Thoracic aorta (tissue), 2 donors: ENCODE results near the gene TIMM8B. TPM values are rescaled to one million over a fixed set of nuclear protein-coding genes. Genes with fewer than 3 reads are reported as not detected.
A peak's percentile ranks its signal among the peaks of the same experiment; 100 is the strongest.
"Not testable (repeated sequence)": the region's sequence is repeated elsewhere in the genome, so short reads cannot be mapped to it uniquely, and the experiment has no call there.

Experiments
- ATAC-seq: fragments of 150-250 bp; one replicate; pipeline ENCODE4 v1.8.0; 2017; ENCODE audit warnings: low read depth; ENCODE audit not compliant: insufficient number of reproducible peaks, low FRiP score
- DNase-seq: peaks from one replicate; pipeline ENCODE4 v3.0.0-alpha.2; 2020; ENCODE audit warnings: low spot score
- H3K27ac ChIP-seq, 2 donors: fragments of 200-600 bp; sonication (generic); 1 replicate in 1 of 2; 2 replicates in 1 of 2; pipeline ENCODE4 v1.5.1; 2016; ENCODE audit warnings: mild to moderate bottlenecking in 2 of 2, moderate library complexity in 2 of 2
- H3K27me3 ChIP-seq: fragments of 200-600 bp; sonication (generic); replicated peaks from 2 replicates; pipeline ENCODE4 v1.6.0; 2016; ENCODE audit warnings: mild to moderate bottlenecking; ENCODE audit not compliant: insufficient read depth
- H3K36me3 ChIP-seq: fragments of 200-600 bp; sonication (generic); one replicate; pipeline ENCODE4 v1.5.1; 2016
- H3K4me1 ChIP-seq, 2 donors: fragments of 200-600 bp; sonication (generic); 1 replicate in 1 of 2; 2 replicates in 1 of 2; pipeline versions ENCODE4 v1.5.1 to v1.6.0; 2016; ENCODE audit warnings: low read depth in 2 of 2, mild to moderate bottlenecking in 1 of 2; ENCODE audit not compliant: control insufficient read depth in 1 of 2
- H3K4me3 ChIP-seq: fragments of 200-600 bp; sonication (generic); 2 replicates; pipeline ENCODE4 v1.5.1; 2016; ENCODE audit warnings: mild to moderate bottlenecking
- H3K9me3 ChIP-seq: fragments of 200-600 bp; sonication (generic); 2 replicates; pipeline ENCODE4 v1.5.1; 2016
- total RNA-seq, 2 donors: library from RNA; depleted of rRNA; stranded (reverse); fragments of >200 nt; gene quantifications; one replicate each; pipeline versions ENCODE4 v1.1.0 to v1.2.3, GENCODE V29; 2016
- TF ChIP-seq, protein P1 (sequence below): fragments of 200-600 bp; sonication (generic); IDR thresholded peaks from one replicate; pipeline ENCODE4 v1.5.1; 2019; ENCODE audit warnings: antibody characterized with exemption

TIMM8B gene
- total RNA-seq, 2 donors from 2014 or later: 16.0 to 23.8 TPM

DNA sequence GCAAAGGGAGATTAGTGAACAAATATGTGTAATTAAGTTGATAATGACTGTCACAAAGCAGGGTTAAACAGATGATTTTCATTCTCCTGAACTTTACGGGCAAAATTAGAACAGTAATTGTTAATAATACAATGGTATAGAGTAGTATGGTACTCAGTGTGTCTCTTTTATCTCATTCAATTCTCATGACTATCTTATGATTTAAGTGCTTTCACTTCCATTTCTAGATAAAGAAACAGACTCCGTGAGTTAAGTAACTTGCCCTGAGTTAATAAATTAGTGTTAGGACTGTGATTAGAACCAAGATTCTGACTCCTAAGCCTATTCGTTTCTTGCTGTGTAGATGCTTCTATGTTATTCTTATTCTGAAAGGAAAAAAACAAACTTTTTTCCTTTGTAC is 34.8 kb downstream of the TIMM8B start:
- H3K27ac ChIP-seq: no peak overlapping the region
- H3K36me3 ChIP-seq: peaks cover 24% of the 10 kb centered on the region
- peaks cover 9 to 11% of the 10 kb centered on the region in 2 donors for H3K4me1 ChIP-seq
- no peaks in the 10 kb centered on the region for H3K9me3 ChIP-seq
- TF ChIP-seq, protein P1, sequence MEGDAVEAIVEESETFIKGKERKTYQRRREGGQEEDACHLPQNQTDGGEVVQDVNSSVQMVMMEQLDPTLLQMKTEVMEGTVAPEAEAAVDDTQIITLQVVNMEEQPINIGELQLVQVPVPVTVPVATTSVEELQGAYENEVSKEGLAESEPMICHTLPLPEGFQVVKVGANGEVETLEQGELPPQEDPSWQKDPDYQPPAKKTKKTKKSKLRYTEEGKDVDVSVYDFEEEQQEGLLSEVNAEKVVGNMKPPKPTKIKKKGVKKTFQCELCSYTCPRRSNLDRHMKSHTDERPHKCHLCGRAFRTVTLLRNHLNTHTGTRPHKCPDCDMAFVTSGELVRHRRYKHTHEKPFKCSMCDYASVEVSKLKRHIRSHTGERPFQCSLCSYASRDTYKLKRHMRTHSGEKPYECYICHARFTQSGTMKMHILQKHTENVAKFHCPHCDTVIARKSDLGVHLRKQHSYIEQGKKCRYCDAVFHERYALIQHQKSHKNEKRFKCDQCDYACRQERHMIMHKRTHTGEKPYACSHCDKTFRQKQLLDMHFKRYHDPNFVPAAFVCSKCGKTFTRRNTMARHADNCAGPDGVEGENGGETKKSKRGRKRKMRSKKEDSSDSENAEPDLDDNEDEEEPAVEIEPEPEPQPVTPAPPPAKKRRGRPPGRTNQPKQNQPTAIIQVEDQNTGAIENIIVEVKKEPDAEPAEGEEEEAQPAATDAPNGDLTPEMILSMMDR: no peak
- ATAC-seq: no peak
- H3K4me3 ChIP-seq: no peak overlapping the region
- DNase-seq: no peak
- H3K27me3 ChIP-seq: no peaks in the 10 kb centered on the region

- no peak overlapping the region for H3K4me3 ChIP-seq
- no peaks in the 10 kb centered on the region for H3K9me3 ChIP-seq
- no peak overlapping the region for H3K27ac ChIP-seq
- peaks cover 9 to 11% of the 10 kb centered on the region in 2 donors for H3K4me1 ChIP-seq
- no peak for DNase-seq
- H3K27me3 ChIP-seq: no peaks in the 10 kb centered on the region
- TF ChIP-seq, protein P1: no peak
- H3K36me3 ChIP-seq: peaks cover 24% of the 10 kb centered on the region
- ATAC-seq: no peak
Measured at GRCh38 chr11:112050721-112051120, 35.8 kb downstream of the TIMM8B start.

GRCh38 chr11:112049777-112050176 is 36.8 kb downstream of the TIMM8B start:
- ATAC-seq: no peak
- H3K27ac ChIP-seq: no peak overlapping the region
- TF ChIP-seq, protein P1: no peak
- peaks cover 27% of the 10 kb centered on the region for H3K36me3 ChIP-seq
- H3K4me1 ChIP-seq: peaks cover 9 to 11% of the 10 kb centered on the region in 2 donors
- H3K27me3 ChIP-seq: no peaks in the 10 kb centered on the region
- H3K4me3 ChIP-seq: no peak overlapping the region
- no peaks in the 10 kb centered on the region for H3K9me3 ChIP-seq
- no peak for DNase-seq

- peaks cover 9 to 11% of the 10 kb centered on the region in 2 donors for H3K4me1 ChIP-seq
- not testable (repeated sequence) for DNase-seq, H3K27me3 ChIP-seq, H3K4me3 ChIP-seq, ATAC-seq, H3K9me3 ChIP-seq
- H3K36me3 ChIP-seq: peaks cover 24% of the 10 kb centered on the region
- H3K27ac ChIP-seq: peak overlapping the region in 1 of 2 donors; percentile 67
Measured at GRCh38 chr11:112048256-112048655, 38.3 kb downstream of the TIMM8B start.

- Histone ChIP-seq H3K36me3 (peaks cover 10% of the 10 kb centered on the region), H3K4me1 (peaks cover 9 to 11% of the 10 kb centered on the region in 2 donors)
- DNase-seq, ATAC-seq, H3K27ac ChIP-seq, H3K4me3 ChIP-seq, H3K27me3 ChIP-seq, H3K9me3 ChIP-seq: not testable (repeated sequence)
Measured at GRCh38 chr11:112046647-112047046, 39.9 kb downstream of the TIMM8B start.

DNA sequence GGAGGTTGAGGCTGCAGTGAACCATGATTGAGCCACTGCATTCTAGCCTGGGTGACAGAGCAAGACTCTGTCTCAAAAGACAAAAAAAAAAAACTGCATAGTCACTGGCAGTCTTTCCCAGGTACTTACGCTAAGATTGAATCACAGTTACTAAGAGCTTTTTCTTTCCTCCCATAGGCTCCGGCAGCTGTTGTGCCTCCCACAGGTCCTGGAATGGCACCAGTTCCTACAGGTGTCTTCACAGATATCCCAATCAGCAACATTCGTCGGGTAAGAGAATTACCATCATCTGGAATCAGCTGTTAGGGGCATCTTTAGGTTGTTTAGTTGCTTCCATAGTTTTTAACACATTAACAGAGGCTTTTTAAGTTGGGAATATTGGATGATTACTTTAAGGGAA is 41.6 kb downstream of the TIMM8B start:
- TF ChIP-seq, protein P1: no peak
- DNase-seq (no peak), ATAC-seq (no peak)
- peaks cover 9 to 11% of the 10 kb centered on the region in 2 donors for H3K4me1 ChIP-seq
- peaks cover 11% of the 10 kb centered on the region for H3K36me3 ChIP-seq
- H3K27me3 ChIP-seq: no peaks in the 10 kb centered on the region
- no peaks in the 10 kb centered on the region for H3K9me3 ChIP-seq
- no peak overlapping the region for H3K27ac ChIP-seq
- no peak overlapping the region for H3K4me3 ChIP-seq
